Loucy (cell line): ENCODE data around the gene SLCO2B1.

ENCODE experiments used
- H2AFZ ChIP-seq: fragments of 200-600 bp; sonication (generic); 2 replicates; pipeline ENCODE4 v1.6.0; 2016; ENCODE audit warnings: antibody characterized with exemption, mild to moderate bottlenecking, low read length, moderate library complexity
- H3F3A ChIP-seq: fragments of 200-600 bp; 2 replicates; pipeline ENCODE4 v1.6.0; 2016; ENCODE audit warnings: antibody characterized with exemption, low read depth, mild to moderate bottlenecking
- H3K27me3 ChIP-seq: fragments of 200-600 bp; sonication (generic); 2 replicates; pipeline ENCODE4 v1.6.1; 2014; ENCODE audit warnings: low read length, mild to moderate bottlenecking; ENCODE audit not compliant: insufficient read depth, poor library complexity, severe bottlenecking
- H3K36me3 ChIP-seq: fragments of 200-600 bp; sonication (generic); 2 replicates; pipeline ENCODE4 v1.6.1; 2016; ENCODE audit warnings: low read length; ENCODE audit not compliant: insufficient read depth
- H3K4me1 ChIP-seq: fragments of 200-600 bp; sonication (generic); 2 replicates; pipeline ENCODE4 v1.5.1; 2014; ENCODE audit warnings: low read length, mild to moderate bottlenecking; ENCODE audit not compliant: insufficient read depth, poor library complexity, severe bottlenecking
- H3K4me2 ChIP-seq: fragments of 200-600 bp; sonication (generic); 2 replicates; pipeline ENCODE4 v1.6.0; 2014; ENCODE audit warnings: antibody characterized with exemption, low read length, low read depth, mild to moderate bottlenecking; ENCODE audit not compliant: poor library complexity, severe bottlenecking
- H3K4me3 ChIP-seq: fragments of 200-600 bp; sonication (generic); 2 replicates; pipeline ENCODE4 v1.5.1; 2014; ENCODE audit warnings: low read length, mild to moderate bottlenecking, mixed read lengths; ENCODE audit not compliant: poor library complexity, severe bottlenecking
- H3K79me2 ChIP-seq: fragments of 200-600 bp; sonication (generic); 2 replicates; pipeline ENCODE4 v1.6.1; 2014; ENCODE audit warnings: low read length; ENCODE audit not compliant: insufficient read depth
- H3K9ac ChIP-seq: fragments of 200-600 bp; sonication (generic); 2 replicates; pipeline ENCODE4 v1.6.0; 2014; ENCODE audit warnings: mild to moderate bottlenecking, low read depth, low read length, moderate library complexity; ENCODE audit not compliant: poor library complexity, severe bottlenecking
- H3K9me2 ChIP-seq: fragments of 200-600 bp; sonication (generic); replicated peaks from 2 replicates; pipeline ENCODE4 v1.6.1; 2016; ENCODE audit warnings: low read depth, low read length, mixed read lengths
- H3K9me3 ChIP-seq: fragments of 200-600 bp; sonication (generic); 2 replicates; pipeline ENCODE4 v1.6.1; 2014; ENCODE audit warnings: mild to moderate bottlenecking, antibody characterized with exemption, low read length, low read depth; ENCODE audit not compliant: insufficient read depth
- H4K20me1 ChIP-seq: fragments of 200-600 bp; sonication (generic); 2 replicates; pipeline ENCODE4 v1.6.0; 2014; ENCODE audit warnings: antibody characterized with exemption, low read length, mild to moderate bottlenecking; ENCODE audit not compliant: insufficient read depth, poor library complexity, severe bottlenecking
- CTCF ChIP-seq: fragments of 200-600 bp; sonication (generic); conservative IDR thresholded peaks from 2 replicates; pipeline ENCODE4 v1.5.1; 2014; ENCODE audit warnings: mild to moderate bottlenecking, antibody characterized with exemption, low read length
- EZH2phosphoT487 ChIP-seq: fragments of 200-600 bp; IDR thresholded peaks from 2 replicates; pipeline ENCODE4 v1.6.1; 2018; ENCODE audit warnings: antibody characterized with exemption, mild to moderate bottlenecking, moderate library complexity, borderline replicate concordance

SLCO2B1 gene

GRCh38 chr11:75135021-75135650, 15.8 kb upstream of the SLCO2B1 start:
- no peaks in the 10 kb centered on the region for H4K20me1 ChIP-seq
- no peaks in the 10 kb centered on the region for H3K9me2 ChIP-seq
- no peaks in the 10 kb centered on the region for H3K4me1 ChIP-seq
- no peaks in the 10 kb centered on the region for H3F3A ChIP-seq
- no peak overlapping the region for H3K4me3 ChIP-seq
- TF ChIP-seq EZH2phosphoT487 (no peak), CTCF (no peak)
- no peaks in the 10 kb centered on the region for H3K36me3 ChIP-seq
- H3K9ac ChIP-seq: no peak overlapping the region
- H2AFZ ChIP-seq: no peak overlapping the region
- H3K9me3 ChIP-seq: no peaks in the 10 kb centered on the region
- no peaks in the 10 kb centered on the region for H3K79me2 ChIP-seq
- no peaks in the 10 kb centered on the region for H3K27me3 ChIP-seq
- no peak overlapping the region for H3K4me2 ChIP-seq

- H3K4me2 ChIP-seq: no peak overlapping the region
- H2AFZ ChIP-seq: no peak overlapping the region
- H3K9me3 ChIP-seq: no peaks in the 10 kb centered on the region
- no peaks in the 10 kb centered on the region for H3K27me3 ChIP-seq
- H3K9me2 ChIP-seq: no peaks in the 10 kb centered on the region
- TF ChIP-seq CTCF (no peak), EZH2phosphoT487 (no peak)
- H3K9ac ChIP-seq: no peak overlapping the region
- H4K20me1 ChIP-seq: no peaks in the 10 kb centered on the region
- no peak overlapping the region for H3K4me3 ChIP-seq
- H3K4me1 ChIP-seq: no peaks in the 10 kb centered on the region
- H3K79me2 ChIP-seq: no peaks in the 10 kb centered on the region
- H3K36me3 ChIP-seq: no peaks in the 10 kb centered on the region
- no peaks in the 10 kb centered on the region for H3F3A ChIP-seq
Observed at GRCh38 chr11:75135651-75136050, 15.3 kb upstream of the SLCO2B1 start.

- no peak overlapping the region for H3K9ac ChIP-seq
- H3K27me3 ChIP-seq: no peaks in the 10 kb centered on the region
- no peak overlapping the region for H3K4me3 ChIP-seq
- no peaks in the 10 kb centered on the region for H3K36me3 ChIP-seq
- H3K9me2 ChIP-seq: no peaks in the 10 kb centered on the region
- no peaks in the 10 kb centered on the region for H3K9me3 ChIP-seq
- H3K4me1 ChIP-seq: peaks cover 18% of the 10 kb centered on the region
- H2AFZ ChIP-seq: no peak overlapping the region
- no peaks in the 10 kb centered on the region for H3K79me2 ChIP-seq
- no peak overlapping the region for H3K4me2 ChIP-seq
- peaks cover 5% of the 10 kb centered on the region; the same call in 1 of the 2 replicates for H3F3A ChIP-seq
- TF ChIP-seq CTCF (peak; percentile 95), EZH2phosphoT487 (no peak)
- no peaks in the 10 kb centered on the region for H4K20me1 ChIP-seq
Observed at GRCh38 chr11:75140269-75141138, 10.4 kb upstream of the SLCO2B1 start.
